ENCODE data around the gene SLC16A11.
"Not testable (repeated sequence)": the region's sequence is repeated elsewhere in the genome, so short reads cannot be mapped to it uniquely, and the experiment has no call there.

The SLC16A11 gene

DNA sequence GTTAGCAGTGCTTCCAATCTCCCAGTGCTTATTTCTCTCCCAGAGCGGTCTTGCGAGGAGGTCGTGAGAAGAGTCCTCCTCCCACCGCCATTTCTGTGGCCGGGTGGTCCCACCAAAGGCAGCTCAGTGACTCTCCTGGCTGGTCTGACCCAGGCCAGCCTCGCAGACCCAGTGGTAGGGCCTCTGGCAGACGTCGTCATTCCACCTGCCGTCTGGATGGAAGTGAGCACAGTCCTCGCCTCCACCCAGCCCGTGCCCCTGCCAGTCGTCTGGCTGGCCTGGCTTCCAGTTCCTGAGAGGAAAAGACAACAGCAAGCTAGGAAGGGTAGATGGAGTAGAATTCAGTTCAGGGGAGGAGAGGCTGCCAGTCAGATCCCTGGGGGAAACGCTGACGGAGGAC, 31.0 kb upstream of the SLC16A11 start:
- Histone ChIP-seq H3K4me3 (ENCODE audit: low read length) (no peak overlapping the region), H3K9me3 (ENCODE audit: low read length) (peaks cover under 1% of the 10 kb centered on the region), H2AFZ (ENCODE audit: low read depth, low read length) (no peak overlapping the region), H3K27me3 (ENCODE audit: insufficient read depth, low read length) (peaks cover 3% of the 10 kb centered on the region), H3K4me1 (ENCODE audit: insufficient read depth, low read length) (no peaks in the 10 kb centered on the region), H3K36me3 (ENCODE audit: insufficient read depth, low read length) (no peaks in the 10 kb centered on the region)

DNA sequence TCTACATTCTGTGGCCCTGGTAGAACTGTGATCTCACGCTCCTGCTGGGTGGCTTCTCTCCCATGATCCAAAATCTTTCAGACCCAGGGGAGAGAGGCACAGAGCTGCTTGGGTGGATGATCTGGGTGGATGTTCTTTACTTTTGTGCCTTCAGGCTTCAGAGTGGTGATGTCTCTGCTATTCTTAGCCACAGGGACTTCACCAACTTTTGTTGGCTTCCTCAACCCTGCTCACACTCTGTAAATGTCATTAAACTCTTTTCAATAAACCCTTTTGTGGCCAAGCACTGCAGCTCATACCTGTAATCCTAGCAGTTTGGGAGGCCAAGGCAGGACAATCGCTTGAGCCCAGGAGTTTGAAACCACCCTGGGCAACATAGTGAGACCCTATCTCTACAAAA, 28.5 kb upstream of the SLC16A11 start:
- H3K27me3 ChIP-seq (ENCODE audit: insufficient read depth, low read length), result peaks cover 3% of the 10 kb centered on the region
- no peaks in the 10 kb centered on the region for H3K36me3 ChIP-seq (ENCODE audit: insufficient read depth, low read length)
- no peak overlapping the region for H3K4me3 ChIP-seq (ENCODE audit: low read length)
- H3K9me3 ChIP-seq (ENCODE audit: low read length), result no peaks in the 10 kb centered on the region
- H3K4me1 ChIP-seq (ENCODE audit: insufficient read depth, low read length), result no peaks in the 10 kb centered on the region
- no peak overlapping the region for H2AFZ ChIP-seq (ENCODE audit: low read depth, low read length)

DNA sequence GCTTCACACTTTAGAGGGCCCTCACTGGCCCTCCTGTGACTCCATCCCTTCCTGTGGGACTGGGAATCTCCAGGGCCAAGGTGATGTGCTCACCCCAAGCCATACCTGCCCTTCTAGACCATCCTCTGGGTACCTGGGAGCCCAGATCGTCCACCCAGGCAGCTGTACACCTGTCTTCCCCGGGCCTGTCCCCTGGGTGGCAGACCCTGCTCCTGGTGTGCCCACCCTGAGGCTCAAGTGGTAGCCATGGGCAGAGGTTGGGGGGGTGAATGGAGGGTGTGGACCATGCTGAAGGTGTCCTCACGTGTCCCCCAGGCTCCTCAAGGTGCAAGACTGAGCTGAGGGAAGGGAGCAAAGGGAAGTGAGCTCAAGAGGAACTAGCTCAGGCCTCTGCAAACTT, 26.8 kb upstream of the SLC16A11 start:
- H3K4me1 ChIP-seq (ENCODE audit: insufficient read depth, low read length), result no peaks in the 10 kb centered on the region
- H3K27me3 ChIP-seq (ENCODE audit: insufficient read depth, low read length), result peaks cover 3% of the 10 kb centered on the region
- no peak overlapping the region for H2AFZ ChIP-seq (ENCODE audit: low read depth, low read length)
- H3K9me3 ChIP-seq (ENCODE audit: low read length), result no peaks in the 10 kb centered on the region
- H3K4me3 ChIP-seq (ENCODE audit: low read length), result no peak overlapping the region
- H3K36me3 ChIP-seq (ENCODE audit: insufficient read depth, low read length), result no peaks in the 10 kb centered on the region

DNA sequence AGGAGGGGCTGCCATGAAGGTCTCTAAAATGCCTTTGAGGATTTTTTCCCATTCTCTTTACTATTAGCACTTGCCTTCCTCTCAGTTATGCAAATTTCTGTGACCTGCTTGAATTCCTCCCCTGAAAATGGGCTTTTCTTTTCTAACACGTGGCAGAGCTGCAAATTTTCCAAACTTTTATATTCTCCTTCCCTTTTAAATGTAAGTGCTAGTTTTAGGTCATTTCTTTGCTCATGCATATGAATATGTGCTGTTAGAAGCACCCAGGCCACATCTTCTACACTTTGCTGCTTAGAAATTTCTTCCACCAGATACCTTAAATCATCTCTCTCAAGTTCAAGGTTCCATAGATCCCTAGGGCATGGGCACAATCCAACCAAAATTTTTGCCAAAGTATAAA, 24.4 kb upstream of the SLC16A11 start:
- Histone ChIP-seq H3K27me3 (ENCODE audit: insufficient read depth, low read length) (peaks cover 3% of the 10 kb centered on the region), H3K4me3 (ENCODE audit: low read length) (no peak overlapping the region), H3K4me1 (ENCODE audit: insufficient read depth, low read length) (peaks cover 12% of the 10 kb centered on the region), H3K9me3 (ENCODE audit: low read length) (peaks cover 5% of the 10 kb centered on the region), H3K36me3 (ENCODE audit: insufficient read depth, low read length) (no peaks in the 10 kb centered on the region), H2AFZ (ENCODE audit: low read depth, low read length) (no peak overlapping the region)

DNA sequence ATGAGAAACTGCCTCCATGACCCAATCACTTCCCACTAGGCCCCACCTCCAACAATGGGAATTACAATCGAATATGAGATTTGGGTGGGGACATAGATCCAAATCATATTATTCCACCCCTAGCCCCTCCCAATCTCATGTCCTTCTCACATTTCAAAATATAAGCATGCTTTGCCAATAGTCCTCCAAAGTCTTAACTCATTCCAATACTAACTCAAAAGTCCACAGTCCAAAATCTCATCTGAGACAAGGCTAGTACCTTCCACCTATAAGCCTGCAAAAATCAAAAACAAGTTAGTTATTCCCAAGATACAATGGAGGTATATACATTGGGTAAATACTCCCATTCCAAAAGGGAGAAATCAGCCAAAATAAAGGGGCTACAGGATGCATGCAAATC, 23.3 kb upstream of the SLC16A11 start:
- Histone ChIP-seq H3K36me3 (ENCODE audit: insufficient read depth, low read length) (no peaks in the 10 kb centered on the region), H3K9me3 (ENCODE audit: low read length) (peaks cover 5% of the 10 kb centered on the region), H2AFZ (ENCODE audit: low read depth, low read length) (no peak overlapping the region), H3K27me3 (ENCODE audit: insufficient read depth, low read length) (peaks cover 3% of the 10 kb centered on the region), H3K4me1 (ENCODE audit: insufficient read depth, low read length) (peaks cover 19% of the 10 kb centered on the region), H3K4me3 (ENCODE audit: low read length) (no peak overlapping the region)

DNA sequence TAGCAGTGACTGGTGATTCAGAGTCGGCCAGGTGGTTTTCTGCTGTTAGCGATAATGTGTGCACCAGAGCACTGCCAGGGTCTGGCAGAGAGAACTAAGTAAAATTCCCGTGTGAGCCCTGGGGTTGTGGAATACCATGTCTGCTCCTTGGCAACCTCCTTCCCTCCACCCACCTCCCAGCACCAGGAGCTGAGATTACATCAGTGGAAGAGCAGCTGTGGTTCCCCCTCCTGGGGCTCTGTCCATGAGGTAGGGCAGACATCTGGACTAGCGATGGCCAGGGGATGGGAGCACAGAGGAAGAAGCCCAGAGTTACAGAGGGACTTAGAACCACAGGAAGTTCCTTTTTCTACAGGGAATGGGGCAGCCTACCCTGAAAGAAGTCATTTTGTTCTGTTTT, 20.4 kb upstream of the SLC16A11 start:
- Histone ChIP-seq H3K4me3 (ENCODE audit: low read length) (no peak overlapping the region), H3K27me3 (ENCODE audit: insufficient read depth, low read length) (no peaks in the 10 kb centered on the region), H3K4me1 (ENCODE audit: insufficient read depth, low read length) (peaks cover 19% of the 10 kb centered on the region), H3K9me3 (ENCODE audit: low read length) (peaks cover 5% of the 10 kb centered on the region), H3K36me3 (ENCODE audit: insufficient read depth, low read length) (no peaks in the 10 kb centered on the region), H2AFZ (ENCODE audit: low read depth, low read length) (no peak overlapping the region)

DNA sequence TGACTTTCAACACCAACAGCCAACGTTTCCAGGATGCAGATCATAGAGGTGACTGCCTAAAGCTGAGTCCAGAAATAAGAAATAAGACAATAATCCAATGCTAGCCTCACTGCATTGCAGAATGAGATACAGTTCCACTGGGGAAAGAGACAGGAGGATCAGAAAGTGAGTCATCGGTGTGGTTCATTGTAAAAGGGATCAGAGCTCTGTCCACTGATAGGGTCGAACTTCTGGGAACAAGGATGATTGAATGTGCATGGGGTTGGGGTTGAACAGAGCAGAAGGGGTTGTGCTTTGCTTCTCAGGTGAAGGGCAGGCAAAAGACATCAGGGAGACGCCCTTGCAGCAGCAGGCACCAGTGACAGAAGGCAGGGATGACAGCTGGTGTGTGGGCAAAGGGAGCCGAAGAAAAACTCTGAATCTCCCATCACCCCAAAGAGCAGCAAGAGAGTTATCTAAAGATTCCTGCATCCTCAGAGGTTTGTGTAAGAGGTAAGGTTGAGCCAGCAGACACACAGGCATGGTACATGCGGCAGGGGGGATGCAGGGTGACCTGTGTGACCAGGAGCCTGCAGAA, 19.7 kb upstream of the SLC16A11 start:
- H3K27me3 ChIP-seq (ENCODE audit: insufficient read depth, low read length), result no peaks in the 10 kb centered on the region
- no peak overlapping the region for H3K4me3 ChIP-seq (ENCODE audit: low read length)
- H2AFZ ChIP-seq (ENCODE audit: low read depth, low read length), result no peak overlapping the region
- H3K9me3 ChIP-seq (ENCODE audit: low read length), result peaks cover 5% of the 10 kb centered on the region
- peaks cover 19% of the 10 kb centered on the region for H3K4me1 ChIP-seq (ENCODE audit: insufficient read depth, low read length)
- no peaks in the 10 kb centered on the region for H3K36me3 ChIP-seq (ENCODE audit: insufficient read depth, low read length)

DNA sequence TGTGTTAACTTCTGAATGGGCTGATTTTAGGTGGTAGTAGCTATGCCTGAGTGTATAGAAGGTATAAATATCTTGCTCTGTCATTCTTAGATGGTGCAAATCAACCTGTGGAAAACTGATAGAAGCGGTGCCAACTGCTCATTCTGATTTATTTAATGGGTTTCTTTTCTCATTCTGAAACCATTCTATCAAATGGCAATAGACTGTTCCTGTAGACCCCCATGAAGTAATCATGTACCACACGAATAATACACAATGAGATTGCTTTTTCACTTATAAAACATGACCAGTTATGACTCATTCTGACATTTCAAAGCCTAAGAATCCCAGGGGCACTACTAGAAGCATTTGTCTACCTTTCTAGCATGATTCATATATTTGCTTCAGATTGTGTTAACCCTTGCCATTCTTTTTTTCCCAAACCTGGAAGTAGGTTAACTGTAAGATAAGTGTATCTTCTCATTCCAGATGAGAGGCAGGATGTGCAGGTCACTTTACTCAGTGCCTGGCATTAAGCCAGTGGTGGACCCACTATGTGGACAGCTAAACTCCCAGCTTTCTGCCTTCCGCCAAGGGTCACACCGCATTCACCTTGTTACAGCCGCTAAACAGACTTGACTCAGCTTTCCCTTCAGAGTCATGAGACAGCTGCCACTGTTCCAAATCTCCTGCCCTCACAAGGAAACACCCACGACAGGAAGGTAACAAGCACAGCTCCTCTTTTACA, 16.4 kb upstream of the SLC16A11 start:
- H3K36me3 ChIP-seq (ENCODE audit: insufficient read depth, low read length), result no peaks in the 10 kb centered on the region
- H2AFZ ChIP-seq (ENCODE audit: low read depth, low read length), result no peak overlapping the region
- peaks cover 19% of the 10 kb centered on the region for H3K4me1 ChIP-seq (ENCODE audit: insufficient read depth, low read length)
- H3K27me3 ChIP-seq (ENCODE audit: insufficient read depth, low read length), result no peaks in the 10 kb centered on the region
- peaks cover 3% of the 10 kb centered on the region for H3K9me3 ChIP-seq (ENCODE audit: low read length)
- no peak overlapping the region for H3K4me3 ChIP-seq (ENCODE audit: low read length)

DNA sequence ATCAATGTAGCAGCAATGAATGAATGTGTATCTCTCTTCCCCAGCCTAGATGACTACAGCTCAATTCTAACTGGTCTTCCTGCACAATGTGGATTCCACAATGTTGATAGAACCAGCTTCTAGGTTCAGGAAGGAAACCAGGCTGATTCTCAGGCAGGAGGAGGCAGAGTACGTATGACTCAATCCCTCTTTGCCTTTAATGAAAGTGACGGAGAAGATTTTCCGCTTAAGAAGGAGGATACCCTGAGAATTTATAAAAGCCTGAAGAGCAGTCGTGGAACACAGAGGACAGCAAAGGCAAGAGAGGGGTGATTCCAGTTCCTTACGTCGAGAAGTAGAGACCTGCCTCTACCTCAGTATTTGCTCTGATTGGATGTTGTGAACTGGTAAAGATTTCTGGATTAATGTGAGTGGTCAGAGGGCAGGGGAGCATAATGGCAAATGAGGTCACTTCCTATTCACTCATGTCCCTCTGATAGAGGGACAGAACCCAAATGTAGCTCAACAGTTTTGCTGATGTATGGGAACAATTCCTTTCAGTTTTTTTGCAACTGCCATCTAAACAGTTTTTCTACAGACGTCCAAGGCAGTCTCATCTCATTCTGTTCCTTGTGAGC, 15.0 kb upstream of the SLC16A11 start:
- Histone ChIP-seq H3K4me3 (ENCODE audit: low read length) (no peak overlapping the region), H3K4me1 (ENCODE audit: insufficient read depth, low read length) (peaks cover 13% of the 10 kb centered on the region)

DNA sequence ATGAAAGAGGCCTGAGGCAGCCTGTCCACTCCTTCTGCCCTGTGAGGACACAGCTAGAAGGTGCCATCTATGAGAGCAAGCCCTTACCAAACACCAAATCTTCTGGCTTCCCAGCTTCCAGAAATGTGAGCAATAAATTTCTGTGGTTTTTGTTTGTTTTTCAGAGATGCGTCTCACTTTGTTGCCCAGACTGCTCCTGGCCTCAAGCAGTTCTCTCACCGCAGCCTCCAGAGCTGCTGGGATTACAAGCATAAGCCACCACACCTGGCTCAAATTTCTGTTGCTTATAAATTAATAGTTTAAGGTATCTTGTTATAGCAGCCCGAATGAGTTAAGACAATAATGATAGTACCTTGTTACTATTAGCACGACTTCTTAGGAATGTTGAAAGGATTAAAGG, 12.5 kb upstream of the SLC16A11 start:
- Histone ChIP-seq H3K27me3 (ENCODE audit: insufficient read depth, low read length) (no peaks in the 10 kb centered on the region), H3K9me3 (ENCODE audit: low read length) (no peaks in the 10 kb centered on the region), H2AFZ (ENCODE audit: low read depth, low read length) (no peak overlapping the region)

More for the DNA sequence above, 15.0 kb upstream of the SLC16A11 start:
- Histone ChIP-seq H2AFZ (ENCODE audit: low read depth, low read length) (no peak overlapping the region), H3K36me3 (ENCODE audit: insufficient read depth, low read length) (no peaks in the 10 kb centered on the region), H3K9me3 (ENCODE audit: low read length) (no peaks in the 10 kb centered on the region), H3K27me3 (ENCODE audit: insufficient read depth, low read length) (no peaks in the 10 kb centered on the region)

DNA sequence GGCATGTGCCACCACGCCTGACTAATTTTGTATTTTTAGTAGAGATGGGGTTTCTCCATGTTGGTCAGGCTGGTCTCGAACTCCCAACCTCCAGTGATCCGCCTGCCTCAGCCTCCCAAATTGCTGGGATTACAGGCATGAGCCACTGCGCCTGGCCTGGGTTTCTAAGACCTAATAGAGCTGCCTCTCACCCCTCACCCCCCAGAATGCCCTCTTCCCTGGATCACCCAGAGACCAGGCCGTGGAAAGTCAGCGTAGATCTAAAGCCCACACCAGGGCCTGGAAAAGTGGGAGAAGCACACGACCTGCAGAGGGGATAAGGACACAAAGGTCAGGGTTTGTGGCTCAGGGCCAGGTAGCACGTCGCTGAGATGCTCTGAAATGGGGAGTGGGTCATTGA, 6.7 kb upstream of the SLC16A11 start:
- H2AFZ ChIP-seq (ENCODE audit: low read depth, low read length); H3K4me3 ChIP-seq (ENCODE audit: low read length); H3K27me3 ChIP-seq (ENCODE audit: insufficient read depth, low read length): not testable (repeated sequence)

More for the DNA sequence above, 12.5 kb upstream of the SLC16A11 start:
- H3K4me3 ChIP-seq (ENCODE audit: low read length), result no peak overlapping the region
- H3K36me3 ChIP-seq (ENCODE audit: insufficient read depth, low read length), result no peaks in the 10 kb centered on the region
- H3K4me1 ChIP-seq (ENCODE audit: insufficient read depth, low read length), result no peaks in the 10 kb centered on the region

DNA sequence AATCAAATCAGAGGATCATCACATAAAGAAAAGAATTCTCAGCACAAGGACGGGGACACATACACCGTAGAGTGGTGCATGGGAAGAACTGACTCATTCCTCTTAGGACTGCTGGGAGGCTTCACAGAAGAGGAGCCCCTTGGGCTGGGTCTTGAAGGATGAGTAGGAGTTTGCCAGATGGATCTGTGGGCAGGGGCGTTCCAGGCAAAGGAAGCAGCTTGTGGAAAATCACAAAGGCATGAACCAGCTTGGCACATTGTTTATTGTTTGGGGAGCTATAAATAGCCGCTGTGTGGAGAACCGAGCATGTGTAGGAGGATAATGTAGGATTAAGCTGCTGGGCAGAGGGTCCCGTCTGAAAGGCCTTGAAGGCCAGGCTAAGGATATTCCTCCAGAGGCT, 5.1 kb upstream of the SLC16A11 start:
- no peaks in the 10 kb centered on the region for H3K36me3 ChIP-seq (ENCODE audit: insufficient read depth, low read length)

More for the DNA sequence above, 6.7 kb upstream of the SLC16A11 start:
- H3K4me1 ChIP-seq (ENCODE audit: insufficient read depth, low read length); H3K36me3 ChIP-seq (ENCODE audit: insufficient read depth, low read length); H3K9me3 ChIP-seq (ENCODE audit: low read length): not testable (repeated sequence)

DNA sequence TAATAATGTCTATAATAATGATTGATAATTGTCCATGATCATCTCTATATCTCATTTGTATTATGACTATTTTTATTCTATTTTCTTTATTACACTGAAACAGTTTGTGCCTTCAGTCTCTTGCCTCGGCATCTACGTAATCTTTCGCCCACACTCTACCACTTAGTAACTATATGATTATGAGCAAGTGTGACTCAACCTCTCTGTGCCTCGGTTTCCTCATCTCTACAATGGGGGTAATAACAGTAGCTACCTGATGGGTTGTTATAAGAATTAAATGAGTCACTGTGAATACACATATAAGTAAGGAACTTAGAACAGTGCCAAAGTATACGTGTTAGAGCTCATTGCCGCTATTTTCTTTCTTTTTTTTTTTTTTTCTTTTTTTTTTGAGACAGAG, 3.7 kb upstream of the SLC16A11 start:
- H3K27me3 ChIP-seq (ENCODE audit: insufficient read depth, low read length), result no peaks in the 10 kb centered on the region

More for the DNA sequence above, 5.1 kb upstream of the SLC16A11 start:
- H3K4me1 ChIP-seq (ENCODE audit: insufficient read depth, low read length), result peaks cover 8% of the 10 kb centered on the region
- no peaks in the 10 kb centered on the region for H3K9me3 ChIP-seq (ENCODE audit: low read length)
- H3K4me3 ChIP-seq (ENCODE audit: low read length), result no peak overlapping the region
- no peaks in the 10 kb centered on the region for H3K27me3 ChIP-seq (ENCODE audit: insufficient read depth, low read length)
- H2AFZ ChIP-seq (ENCODE audit: low read depth, low read length), result no peak overlapping the region

More for the DNA sequence above, 3.7 kb upstream of the SLC16A11 start:
- H3K36me3 ChIP-seq (ENCODE audit: insufficient read depth, low read length), result no peaks in the 10 kb centered on the region
- no peak overlapping the region for H2AFZ ChIP-seq (ENCODE audit: low read depth, low read length)
- H3K4me3 ChIP-seq (ENCODE audit: low read length), result no peak overlapping the region
- H3K4me1 ChIP-seq (ENCODE audit: insufficient read depth, low read length), result peaks cover 8% of the 10 kb centered on the region
- H3K9me3 ChIP-seq (ENCODE audit: low read length), result no peaks in the 10 kb centered on the region

All from neuron (in vitro differentiated cells).